Hematopoietic multipotent progenitor cell treated with erythropoietin and hydrocortisone succinate and interleukin-3 and kit ligand, for 6 days (in vitro differentiated cells): Measurements from ENCODE around the gene DISP3.

Experiments
- DNase-seq: peaks from one replicate; pipeline ENCODE4 v3.0.0-alpha.2; 2015

DISP3 gene

GRCh38 chr1:11488966-11489625 is 10.1 kb downstream of the DISP3 start:
- DNase-seq = no peak

- DNase-seq = no peak
Measured at GRCh38 chr1:11492235-11492634, 13.3 kb downstream of the DISP3 start.

DNA sequence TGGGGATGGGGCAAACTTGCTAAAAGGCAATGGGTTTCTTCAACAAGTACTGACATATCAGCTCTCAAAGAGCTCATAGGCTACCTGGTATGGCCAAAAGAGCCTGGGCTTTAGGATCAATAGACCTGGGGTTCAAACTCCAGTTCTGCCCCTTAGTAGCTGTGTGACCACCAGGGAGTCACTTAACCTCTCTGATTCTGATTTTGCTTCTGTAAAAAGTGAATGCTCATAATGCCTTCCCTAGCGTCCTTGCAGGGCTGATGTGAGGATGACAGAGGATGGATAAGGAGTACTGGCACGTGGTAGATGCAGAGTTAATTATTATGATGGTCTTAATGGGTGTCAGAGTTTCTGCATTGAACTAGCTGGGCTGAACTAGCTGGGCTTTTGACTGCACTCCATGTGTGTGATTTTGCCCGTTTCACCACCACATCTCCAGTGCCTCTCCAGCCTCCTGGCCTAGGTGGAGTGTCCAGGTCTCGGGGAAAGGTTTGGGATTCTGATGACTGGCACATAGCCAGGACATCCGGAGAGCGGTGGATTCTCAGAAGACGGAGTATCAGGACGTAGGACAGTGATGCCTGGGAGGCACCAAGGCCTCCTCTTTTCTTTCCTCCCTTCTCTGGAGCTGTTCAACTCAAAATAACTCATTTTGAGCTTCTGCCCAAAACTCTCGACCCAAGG is 15.2 kb downstream of the DISP3 start:
- no peak for DNase-seq

- no peak for DNase-seq
Measured at GRCh38 chr1:11494771-11495170, 15.8 kb downstream of the DISP3 start.

- DNase-seq = no peak
Measured at GRCh38 chr1:11495579-11495978, 16.6 kb downstream of the DISP3 start.

GRCh38 chr1:11496551-11497080 is 17.7 kb downstream of the DISP3 start:
- DNase-seq = no peak

DNA sequence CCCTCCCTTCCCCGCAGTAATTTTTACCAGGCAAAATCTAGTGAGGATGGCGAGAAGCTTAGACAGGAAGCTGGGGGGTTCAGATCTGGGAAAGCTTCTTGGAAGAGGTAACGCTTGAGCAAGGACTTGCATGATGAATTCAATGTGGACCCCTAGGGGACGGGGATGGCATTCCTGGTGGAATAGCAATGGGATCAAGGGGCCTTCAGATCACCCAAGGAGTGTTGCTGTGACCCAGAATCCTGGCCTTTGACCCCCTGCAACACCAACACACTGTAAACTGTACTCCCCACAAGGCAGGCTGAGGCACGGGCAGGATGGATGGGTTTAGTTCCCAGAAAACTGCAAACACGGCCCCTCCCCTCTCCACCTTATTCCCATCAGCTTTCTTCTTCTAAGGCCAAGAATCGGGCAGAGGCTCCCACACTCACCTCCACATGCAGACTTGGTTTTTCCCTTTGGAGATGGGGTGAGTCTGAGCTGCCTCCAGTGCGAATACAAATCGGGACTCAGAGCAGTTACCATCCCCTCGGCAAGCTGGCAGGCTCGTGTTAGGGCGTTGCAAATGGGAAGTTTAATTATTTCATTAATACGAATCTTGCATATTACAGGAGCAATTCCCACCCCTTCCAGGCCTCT is 20.1 kb downstream of the DISP3 start:
- no peak for DNase-seq

DNA sequence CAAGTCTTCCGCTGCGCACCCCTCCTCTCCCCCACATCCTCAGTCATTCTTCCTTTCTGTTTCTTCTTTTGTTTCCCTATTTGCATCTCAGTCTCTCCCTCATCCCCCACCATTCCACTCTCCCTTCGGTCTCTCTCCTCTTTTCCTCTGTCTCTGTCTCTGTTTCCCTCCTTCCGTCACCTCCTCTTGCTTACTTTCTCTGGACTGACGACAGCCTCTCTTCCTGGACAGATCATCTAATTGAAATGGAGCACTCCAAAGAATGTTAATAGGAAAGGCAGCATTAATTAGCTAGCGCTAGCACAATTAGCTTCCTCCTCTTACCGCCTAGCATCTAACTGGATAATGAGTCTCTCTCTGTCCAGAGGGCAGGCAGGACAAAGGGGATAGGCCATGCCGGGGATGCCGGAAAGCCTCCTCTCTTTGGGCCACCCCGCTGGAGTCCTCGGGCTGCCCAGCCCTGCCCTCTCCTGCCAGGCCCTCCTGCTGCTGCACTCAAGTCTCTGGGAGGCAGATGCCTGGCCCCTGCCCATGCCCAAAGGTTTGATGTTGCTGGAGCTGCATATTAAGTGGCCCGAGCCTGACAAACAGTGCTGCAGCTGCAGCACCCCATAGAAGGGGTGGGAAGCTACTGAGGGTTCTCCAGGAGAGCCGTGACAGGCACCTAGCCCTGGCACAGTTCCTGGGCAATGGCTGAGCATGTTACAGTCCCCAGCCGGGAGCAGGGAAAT is 20.8 kb downstream of the DISP3 start:
- DNase-seq = no peak

DNA sequence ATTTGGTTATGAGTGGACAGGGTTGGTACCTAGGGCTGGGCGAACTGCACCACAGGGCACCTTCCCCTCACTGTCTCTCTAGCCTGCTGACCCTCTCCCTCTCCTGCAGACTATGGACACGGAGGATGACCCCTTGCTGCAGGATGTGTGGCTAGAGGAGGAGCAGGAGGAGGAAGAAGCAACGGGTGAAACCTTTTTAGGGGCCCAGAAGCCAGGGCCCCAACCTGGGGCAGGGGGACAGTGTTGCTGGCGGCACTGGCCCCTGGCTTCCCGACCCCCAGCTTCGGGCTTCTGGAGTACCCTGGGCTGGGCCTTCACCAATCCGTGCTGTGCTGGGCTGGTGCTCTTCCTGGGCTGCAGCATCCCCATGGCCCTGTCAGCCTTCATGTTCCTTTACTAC is 21.9 kb downstream of the DISP3 start:
- DNase-seq = no peak

- no peak for DNase-seq
Measured at GRCh38 chr1:11501491-11501897, 22.5 kb downstream of the DISP3 start.

DNA sequence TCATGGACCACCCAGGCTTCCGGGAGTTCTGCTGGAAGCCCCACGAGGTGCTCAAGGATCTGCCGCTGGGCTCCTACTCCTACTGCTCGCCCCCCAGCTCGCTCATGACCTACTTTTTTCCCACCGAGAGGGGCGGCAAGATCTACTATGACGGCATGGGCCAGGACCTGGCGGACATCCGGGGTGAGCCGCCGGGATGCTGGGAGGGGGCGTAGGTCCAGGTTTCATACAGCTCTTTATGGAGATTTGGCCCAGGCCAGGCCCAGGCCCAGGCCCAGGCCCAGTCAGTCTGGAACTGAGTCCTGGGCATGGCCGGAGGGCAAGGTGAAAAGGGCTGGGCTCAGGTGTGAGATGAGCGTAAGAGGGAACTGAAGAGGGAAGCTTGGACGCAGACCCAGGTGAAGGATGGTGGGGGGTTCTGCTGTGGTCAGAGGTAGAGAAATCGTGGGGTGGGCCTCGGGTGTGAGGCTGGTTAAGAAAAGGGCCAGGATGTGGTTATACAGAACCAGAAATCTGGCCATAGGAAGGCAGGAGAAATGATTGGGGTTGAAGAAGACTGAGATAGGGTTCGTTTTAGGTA is 23.0 kb downstream of the DISP3 start:
- DNase-seq = no peak

- no peak for DNase-seq
Measured at GRCh38 chr1:11502516-11502915, 23.6 kb downstream of the DISP3 start.

DNA sequence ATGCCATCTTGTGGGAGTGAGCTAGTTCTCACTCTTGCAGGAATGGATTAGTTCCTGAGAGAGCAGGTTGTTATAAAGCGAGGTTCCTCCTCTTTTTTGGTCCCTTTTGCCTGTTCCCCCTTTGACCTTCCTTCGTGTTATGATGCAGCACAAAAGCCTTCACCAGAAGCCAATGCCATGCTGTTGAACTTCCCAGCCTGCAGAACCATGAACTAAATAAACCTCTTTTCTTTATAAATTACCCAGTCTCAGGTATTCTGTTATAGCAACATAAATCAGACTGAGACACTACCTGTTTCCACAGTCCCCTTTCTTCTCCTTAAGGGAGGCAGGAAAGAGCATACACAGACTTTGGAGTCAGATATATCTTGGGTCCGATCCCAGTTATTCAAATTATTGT is 25.6 kb downstream of the DISP3 start:
- DNase-seq = no peak

DNA sequence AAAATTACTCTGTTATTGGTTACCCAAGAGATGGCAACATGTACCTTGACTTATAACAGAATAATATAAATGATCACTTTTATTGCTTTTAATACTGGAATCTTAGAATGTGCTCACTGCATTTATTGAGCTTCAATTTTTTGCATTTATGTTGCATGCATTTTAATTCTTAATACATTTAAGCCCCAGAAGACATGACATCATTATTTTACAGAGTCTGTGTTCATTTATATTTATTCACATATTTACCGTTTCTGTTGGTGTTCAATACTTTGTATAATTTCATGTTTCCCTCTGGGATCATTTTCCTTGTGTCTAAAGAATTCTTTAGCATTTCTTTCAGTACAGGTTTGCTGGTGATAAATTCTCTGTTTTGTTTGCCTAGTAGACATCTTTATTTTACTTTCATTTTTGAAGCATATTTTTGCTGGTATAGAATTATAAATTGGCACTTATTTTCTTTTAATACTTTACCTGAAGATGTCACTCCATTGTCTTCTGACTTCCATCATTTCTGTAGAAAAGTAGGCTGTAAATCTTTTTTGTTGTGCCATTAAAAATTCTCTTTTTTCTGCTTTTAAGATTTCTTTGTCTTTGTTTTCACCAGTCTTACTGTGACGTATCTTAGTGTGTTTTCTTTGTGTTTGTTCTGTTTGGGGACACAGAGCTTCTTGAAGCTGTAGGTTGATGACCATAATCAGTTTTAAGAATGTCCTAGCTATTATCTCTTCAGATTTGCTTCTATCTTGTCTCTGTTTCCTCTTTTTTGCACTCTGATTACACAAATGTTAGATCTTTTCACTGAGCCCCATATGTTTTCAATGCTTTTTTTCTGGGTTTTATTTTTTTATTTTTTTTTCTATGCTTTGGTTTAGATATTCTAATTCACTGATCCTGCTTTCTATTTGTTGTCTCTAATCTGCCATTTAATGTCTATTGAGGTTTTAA is 26.9 kb downstream of the DISP3 start:
- DNase-seq = no peak

DNA sequence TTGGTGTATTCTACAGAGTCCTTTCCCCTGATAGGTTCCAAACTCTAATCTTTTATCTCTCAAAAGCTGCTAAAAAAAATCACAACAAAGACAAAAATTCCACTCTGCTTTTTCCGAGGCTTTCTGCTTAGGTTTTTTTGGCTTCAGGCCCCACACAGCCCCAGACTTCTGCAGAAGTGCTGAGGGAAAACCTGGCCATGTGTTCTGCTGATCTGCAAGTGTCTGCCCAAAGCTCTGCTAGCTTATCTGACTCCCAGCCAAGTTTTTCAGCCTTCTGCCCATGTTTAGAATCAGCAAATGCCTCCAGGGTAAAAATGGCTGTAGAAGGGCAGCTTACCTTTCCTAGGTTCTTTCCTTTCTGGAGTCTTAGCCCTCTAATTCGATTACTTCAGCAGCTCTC is 28.4 kb downstream of the DISP3 start:
- no peak for DNase-seq

DNA sequence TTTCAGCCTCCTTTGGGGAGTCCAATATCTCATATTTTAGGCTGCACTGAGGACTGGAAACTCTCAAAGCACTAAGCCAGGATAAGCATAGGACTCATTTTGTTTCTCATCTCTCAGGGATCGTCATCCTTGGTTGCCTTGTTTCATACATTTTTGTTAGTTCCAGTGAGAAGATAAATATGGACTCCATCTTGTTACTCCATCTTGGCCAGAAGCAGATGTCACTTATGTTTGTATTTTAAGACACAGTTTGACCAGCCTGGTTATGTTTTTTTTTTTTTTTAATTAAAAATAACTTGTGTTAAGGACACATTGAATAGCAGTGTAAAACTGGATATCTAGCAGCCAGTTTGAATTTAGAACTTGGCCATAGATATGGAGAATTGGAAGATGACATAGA is 34.7 kb downstream of the DISP3 start:
- no peak for DNase-seq

- DNase-seq = no peak
Measured at GRCh38 chr1:11514366-11514765, 35.4 kb downstream of the DISP3 start.

DNA sequence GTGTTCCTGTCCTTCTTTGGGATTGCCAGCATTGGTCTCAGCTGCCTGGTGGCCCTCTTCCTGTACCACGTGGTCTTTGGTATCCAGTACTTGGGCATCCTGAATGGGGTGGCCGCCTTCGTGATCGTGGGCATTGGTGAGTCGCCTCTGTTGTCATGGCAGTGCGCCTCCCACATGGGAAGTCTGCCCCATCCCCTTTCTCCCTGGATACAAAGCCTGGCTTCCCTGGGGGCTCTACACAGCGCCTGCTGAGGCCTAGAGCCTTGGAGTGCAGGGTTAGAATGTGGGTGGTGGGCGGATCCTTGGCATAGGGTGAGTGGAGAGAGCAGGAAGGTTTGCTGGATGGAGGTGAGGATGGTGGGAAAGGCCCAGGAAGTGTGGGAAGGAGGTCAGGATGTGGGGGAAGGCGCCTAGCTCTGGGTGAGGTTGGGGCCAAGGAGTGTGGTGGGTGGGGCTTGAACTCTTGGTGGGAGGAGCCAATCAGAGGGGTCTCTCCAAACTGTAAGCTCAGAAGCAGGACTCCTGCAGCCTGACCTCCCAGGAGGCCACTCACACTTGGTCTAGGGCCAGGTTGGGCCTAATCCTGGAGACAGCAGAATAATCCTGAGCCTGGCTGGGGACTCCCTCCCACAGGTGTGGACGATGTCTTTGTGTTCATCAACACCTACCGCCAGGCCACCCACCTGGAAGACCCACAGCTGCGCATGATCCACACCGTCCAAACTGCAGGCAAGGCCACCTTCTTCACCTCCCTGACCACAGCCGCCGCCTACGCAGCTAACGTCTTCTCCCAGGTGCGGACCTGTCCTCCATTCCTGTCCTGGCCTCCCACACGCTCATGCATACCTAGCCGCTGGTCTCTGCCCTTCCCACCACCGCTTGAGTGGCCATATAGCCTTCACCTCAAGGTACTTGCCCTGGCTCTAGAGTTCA is 36.7 kb downstream of the DISP3 start:
- DNase-seq = no peak

DNA sequence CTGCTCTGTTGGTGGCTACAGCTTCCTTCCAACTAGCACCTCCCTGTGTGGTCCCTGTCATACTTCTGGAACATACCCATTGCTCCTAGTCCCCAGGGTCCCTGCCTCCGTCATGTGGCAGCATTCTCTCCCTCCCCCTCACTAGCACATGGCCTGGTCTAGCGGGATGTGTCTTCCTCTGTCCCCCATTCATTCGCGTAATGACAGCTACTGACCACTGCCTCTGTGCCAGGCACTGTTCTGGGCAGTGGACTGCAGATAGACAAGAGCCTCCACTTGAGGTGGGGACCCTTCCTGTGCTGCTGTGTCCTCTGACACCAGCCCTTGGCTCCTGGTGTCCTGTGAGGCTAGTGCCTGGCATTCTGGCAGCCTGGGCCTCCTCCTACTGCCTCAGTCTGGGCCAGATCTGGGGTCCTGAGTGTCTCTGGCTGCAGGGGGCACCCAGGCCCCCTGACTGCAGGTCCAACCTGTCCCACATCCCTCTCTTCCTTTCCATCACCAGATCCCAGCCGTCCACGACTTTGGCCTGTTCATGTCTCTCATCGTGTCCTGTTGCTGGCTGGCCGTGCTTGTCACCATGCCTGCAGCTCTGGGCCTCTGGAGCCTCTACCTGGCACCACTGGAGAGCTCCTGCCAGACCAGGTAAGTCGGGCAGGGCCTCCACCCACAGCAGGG is 38.1 kb downstream of the DISP3 start:
- DNase-seq = no peak
